HepG2 (cell line): Measurements from ENCODE around the gene RAPSN. TPM values are rescaled to one million over a fixed set of nuclear protein-coding genes. Genes with fewer than 3 reads are reported as not detected.

Experiments
- ATAC-seq: fragments of 200-7000 bp; cut with Tn5 transposase; 3 replicates; pipeline ENCODE4 v1.9.1; 2020; ENCODE audit warnings: mild to moderate bottlenecking, moderate library complexity
- BruUV-seq: library from RNA; stranded (reverse); fragments of 400-500 nt; replicated peaks from 2 replicates; lab custom pipeline; 2021; lab: Mats Ljungman, UMichigan
- CTCF ChIA-PET: fragments of 300-600 bp; formaldehyde crosslinking; extraction: SDS; loops from one replicate; lab custom pipeline; 2021; ENCODE audit warnings: low total read pairs, inconsistent platforms, low intra/inter-chr PET ratio; lab: Yijun Ruan, JAX
- POLR2A ChIA-PET: fragments of 350-600 bp; sonication (Branson Sonifier 250); formaldehyde crosslinking; loops from one replicate; lab custom pipeline; 2020; ENCODE audit warnings: antibody characterized with exemption, inconsistent platforms; lab: Yijun Ruan, JAX
- DNase-seq: peaks from one replicate; pipeline ENCODE4 v3.0.0-alpha.2; 2015; ENCODE audit warnings: low spot score
- FAIRE-seq: peaks from 3 replicates; lab custom pipeline; 2011; peaks lifted over from hg19 to GRCh38; lab: Jason Lieb, UNC
- H2AFZ ChIP-seq: one replicate; pipeline ENCODE4 v1.6.1; 2011; ENCODE audit warnings: low read length, inconsistent platforms
- H3K27ac ChIP-seq: fragments of 300-600 bp; 3 replicates; pipeline ENCODE4 v1.8.0; 2011; ENCODE audit warnings: mixed run types, mild to moderate bottlenecking, mixed read lengths, low read length, inconsistent platforms; ENCODE audit not compliant: insufficient read depth; ENCODE audit errors: extremely low read length
- H3K27me3 ChIP-seq, 2 experiments: fragments of 200-600 bp in 1 of 2; 2 replicates in 1 of 2; 3 replicates in 1 of 2; pipeline versions ENCODE4 v1.6.0 to v1.8.0; 2011; ENCODE audit warnings: low read length in 2 of 2, mild to moderate bottlenecking in 2 of 2, moderate library complexity in 2 of 2, inconsistent platforms in 1 of 2; ENCODE audit not compliant: insufficient read depth in 2 of 2, control insufficient read depth in 1 of 2
- H3K36me3 ChIP-seq, 2 experiments: fragments of 200-600 bp in 1 of 2; replicated peaks in 1 of 2; 2 replicates in 1 of 2; 3 replicates in 1 of 2; pipeline versions ENCODE4 v1.5.1 to v1.8.0; 2011; ENCODE audit warnings: low read length in 2 of 2, inconsistent platforms in 1 of 2; ENCODE audit not compliant: insufficient read depth in 2 of 2, control insufficient read depth in 1 of 2
- H3K4me1 ChIP-seq: 2 replicates; pipeline ENCODE4 v1.5.1; 2012; ENCODE audit warnings: low read length, inconsistent platforms; ENCODE audit not compliant: insufficient read depth
- H3K4me2 ChIP-seq: 2 replicates; pipeline ENCODE4 v1.6.0; 2011; ENCODE audit warnings: low read depth, low read length, inconsistent platforms
- H3K4me3 ChIP-seq, 3 experiments: fragments of 200-600 bp in 1 of 3; sonication (generic), shearing (Covaris generic) in 1 of 3; replicated peaks in 1 of 3; 2 replicates each; pipeline ENCODE4 v1.5.1; 2011 to 2016; ENCODE audit warnings: low read length in 3 of 3, inconsistent platforms in 2 of 3, low read depth in 2 of 3, mild to moderate bottlenecking in 2 of 3, control low read depth in 1 of 3, mixed read lengths in 1 of 3; ENCODE audit not compliant: insufficient read depth in 1 of 3
- H3K79me2 ChIP-seq: one replicate; pipeline ENCODE4 v1.6.1; 2011; ENCODE audit warnings: low read length, inconsistent platforms; ENCODE audit not compliant: insufficient read depth
- H3K9ac ChIP-seq: 2 replicates; pipeline ENCODE4 v1.6.0; 2011; ENCODE audit warnings: mild to moderate bottlenecking, low read depth, low read length, inconsistent platforms; ENCODE audit not compliant: insufficient read depth
- H3K9me3 ChIP-seq: 2 replicates; pipeline ENCODE4 v1.5.1; 2012; ENCODE audit warnings: mild to moderate bottlenecking, low read length
- H4K20me1 ChIP-seq: 2 replicates; pipeline ENCODE4 v1.6.0; 2011; ENCODE audit warnings: inconsistent platforms, mild to moderate bottlenecking, low read length, moderate library complexity; ENCODE audit not compliant: insufficient read depth
- NCOA2 ChIP-seq: sonication (generic); formaldehyde crosslinking; IDR thresholded peaks from 2 replicates; pipeline ENCODE4 v1.8.0; 2022; ENCODE audit warnings: inconsistent platforms
- SAP130 ChIP-seq: IDR thresholded peaks from 2 replicates; pipeline ENCODE4 v1.6.1; 2016; ENCODE audit warnings: low read depth
- SMAD9 ChIP-seq: sonication (generic); formaldehyde crosslinking; IDR thresholded peaks from 2 replicates; pipeline ENCODE4 v1.5.1; 2020; ENCODE audit warnings: mild to moderate bottlenecking, missing genetic modification reagents
- ZNF564 ChIP-seq: sonication (generic); formaldehyde crosslinking; IDR thresholded peaks from 2 replicates; pipeline ENCODE4 v1.8.1; 2023; ENCODE audit warnings: mild to moderate bottlenecking, missing genetic modification reagents
- WGBS: methylation state at CpG from one replicate; pipeline ENCODE4 v1.1.6; 2017; ENCODE audit warnings: low lambda C conversion rate; 5-methylcytosine and 5-hydroxymethylcytosine counted together
- in situ Hi-C: cut with HindIII; loops from 2 replicates; pipeline ENCODE4 v1.10.0; 2017; ENCODE audit warnings: low pct_unique_long_range_greater_than_20kb; ENCODE audit not compliant: extremely low pct_ligation_motif_present
- intact Hi-C: fragments of 100-400 bp; cut with micrococcal nuclease; formaldehyde crosslinking; loops from one replicate; pipeline ENCODE4 v1.10.0; 2022; ENCODE audit not compliant: unreplicated experiment
- polyA plus RNA-seq, 8 experiments: library from polyadenylated mRNA; depleted of rRNA in 3 of 8; stranded (reverse) in 7 of 8; unstranded in 1 of 8; fragments of >200 nt; fragmentation: Illumina TruSeq in 4 of 8; extraction: Trizol in 4 of 8; gene quantifications; 2 replicates each; pipeline versions ENCODE4 v1.2.1 to v1.2.3, GENCODE V29; 2011 to 2016; ENCODE audit warnings: low read depth in 4 of 8, missing spikeins in 1 of 8, mixed read lengths in 1 of 8; ENCODE audit not compliant: insufficient read depth in 1 of 8
- total RNA-seq, 5 experiments: library from RNA; depleted of rRNA; stranded (reverse); fragments of >200 nt; fragmentation: Illumina TruSeq; extraction: Trizol; gene quantifications; 2 replicates each; pipeline ENCODE4 v1.2.3, GENCODE V29; 2016; ENCODE audit warnings: low read depth in 1 of 5
- TF ChIP-seq, protein P1 (sequence below): sonication (generic); formaldehyde crosslinking; IDR thresholded peaks from 2 replicates; pipeline ENCODE4 v1.5.1; 2020; ENCODE audit warnings: missing genetic modification reagents, mild to moderate bottlenecking, borderline replicate concordance
- TF ChIP-seq, protein P2 (sequence below): IDR thresholded peaks from 2 replicates; pipeline ENCODE4 v1.6.1; 2016; ENCODE audit warnings: low read depth

Gene RAPSN
- total and polyA plus RNA-seq, 2 of the 13 experiments (the other 11 are each of a cell fraction or from before 2014, with no cell fraction given), result 0.15 to 1.2 TPM

DNA sequence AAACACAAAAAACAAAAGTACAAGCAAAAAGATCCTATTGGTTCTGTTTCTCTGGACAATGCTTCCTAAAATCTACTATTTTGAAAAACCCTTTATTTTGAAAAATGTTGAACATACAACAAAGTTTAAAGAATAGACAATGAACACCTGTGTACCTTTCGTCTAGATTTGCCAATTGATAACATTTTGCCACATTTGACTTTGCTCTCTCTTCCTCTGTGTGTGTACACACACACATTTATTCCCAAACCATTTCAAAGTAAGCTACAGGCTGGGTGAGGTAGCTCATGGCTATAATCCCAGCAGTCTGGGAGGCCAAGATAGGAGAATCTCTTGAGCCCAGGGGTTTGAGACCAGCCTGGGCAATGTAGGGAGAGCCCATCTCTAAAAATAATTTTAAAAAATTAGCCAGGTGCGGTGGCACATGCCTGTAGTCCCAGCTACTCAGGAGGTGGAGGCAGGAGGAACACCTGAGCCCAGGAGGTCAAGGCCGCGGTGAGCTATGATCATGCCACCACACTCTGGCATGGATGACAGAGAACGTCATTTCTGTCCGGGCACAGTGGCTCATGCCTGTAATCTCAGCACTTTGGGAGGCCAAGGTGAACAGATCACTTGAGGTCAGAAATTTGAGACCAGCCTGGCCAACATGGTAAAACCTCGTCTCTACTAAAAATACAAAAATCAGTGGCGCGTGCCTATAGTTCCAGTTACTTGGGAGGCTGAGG, 17.4 kb downstream of the RAPSN start (continued):
- TF ChIP-seq, protein P1, sequence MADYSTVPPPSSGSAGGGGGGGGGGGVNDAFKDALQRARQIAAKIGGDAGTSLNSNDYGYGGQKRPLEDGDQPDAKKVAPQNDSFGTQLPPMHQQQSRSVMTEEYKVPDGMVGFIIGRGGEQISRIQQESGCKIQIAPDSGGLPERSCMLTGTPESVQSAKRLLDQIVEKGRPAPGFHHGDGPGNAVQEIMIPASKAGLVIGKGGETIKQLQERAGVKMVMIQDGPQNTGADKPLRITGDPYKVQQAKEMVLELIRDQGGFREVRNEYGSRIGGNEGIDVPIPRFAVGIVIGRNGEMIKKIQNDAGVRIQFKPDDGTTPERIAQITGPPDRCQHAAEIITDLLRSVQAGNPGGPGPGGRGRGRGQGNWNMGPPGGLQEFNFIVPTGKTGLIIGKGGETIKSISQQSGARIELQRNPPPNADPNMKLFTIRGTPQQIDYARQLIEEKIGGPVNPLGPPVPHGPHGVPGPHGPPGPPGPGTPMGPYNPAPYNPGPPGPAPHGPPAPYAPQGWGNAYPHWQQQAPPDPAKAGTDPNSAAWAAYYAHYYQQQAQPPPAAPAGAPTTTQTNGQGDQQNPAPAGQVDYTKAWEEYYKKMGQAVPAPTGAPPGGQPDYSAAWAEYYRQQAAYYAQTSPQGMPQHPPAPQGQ (CRISPR knock-in tag), result no peak
- TF ChIP-seq SMAD9 (CRISPR knock-in tag) (no peak), NCOA2 (CRISPR knock-in tag) (0 out of 2 replicates have a peak, but pooled peaks have one; percentile 8)
- TF ChIP-seq, protein P2, sequence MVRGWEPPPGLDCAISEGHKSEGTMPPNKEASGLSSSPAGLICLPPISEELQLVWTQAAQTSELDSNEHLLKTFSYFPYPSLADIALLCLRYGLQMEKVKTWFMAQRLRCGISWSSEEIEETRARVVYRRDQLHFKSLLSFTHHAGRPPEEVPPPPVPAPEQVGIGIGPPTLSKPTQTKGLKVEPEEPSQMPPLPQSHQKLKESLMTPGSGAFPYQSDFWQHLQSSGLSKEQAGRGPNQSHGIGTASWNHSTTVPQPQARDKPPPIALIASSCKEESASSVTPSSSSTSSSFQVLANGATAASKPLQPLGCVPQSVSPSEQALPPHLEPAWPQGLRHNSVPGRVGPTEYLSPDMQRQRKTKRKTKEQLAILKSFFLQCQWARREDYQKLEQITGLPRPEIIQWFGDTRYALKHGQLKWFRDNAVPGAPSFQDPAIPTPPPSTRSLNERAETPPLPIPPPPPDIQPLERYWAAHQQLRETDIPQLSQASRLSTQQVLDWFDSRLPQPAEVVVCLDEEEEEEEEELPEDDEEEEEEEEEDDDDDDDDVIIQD (CRISPR knock-in tag), result no peak

DNA sequence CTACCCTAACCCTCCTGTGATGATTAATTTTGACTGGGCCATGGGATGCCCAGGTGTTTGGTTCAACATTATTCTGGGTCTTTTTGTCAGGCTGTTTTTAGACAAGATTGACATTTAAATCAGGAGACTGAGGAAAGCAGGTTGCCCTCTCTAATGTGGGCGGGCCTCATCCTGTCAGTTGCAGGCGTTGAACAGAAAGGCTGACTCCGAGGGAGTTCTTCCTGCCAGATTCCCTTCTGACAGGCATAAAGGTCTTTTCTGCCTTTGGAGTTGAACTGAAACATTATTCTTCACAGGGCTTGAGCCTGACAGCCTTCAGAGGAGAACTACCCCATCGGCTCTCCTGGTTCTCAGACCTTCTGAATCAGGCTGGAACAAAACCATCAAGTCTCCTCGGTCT, 18.4 kb downstream of the RAPSN start:
- DNase-seq (no peak), FAIRE-seq (no peak), ATAC-seq (no peak)
- TF ChIP-seq ZNF564 (CRISPR knock-in tag) (no peak), SAP130 (peak; percentile 19; the same call in 1 of the 2 replicates)
- Histone ChIP-seq H3K27ac (peak overlapping the region; percentile 63), H3K4me2 (peak overlapping the region; percentile 69), H3K79me2 (peaks cover 6% of the 10 kb centered on the region), H3K9ac (peak overlapping the region; percentile 53), H4K20me1 (no peaks in the 10 kb centered on the region), H3K9me3 (no peaks in the 10 kb centered on the region), H3K4me3 (peak overlapping the region in 2 of 3 experiments; percentile 14 to 53; a peak in 3 of 6 replicates), H3K36me3 (no peaks in the 10 kb centered on the region), H2AFZ (peak overlapping the region; percentile 51), H3K27me3 (no peaks in the 10 kb centered on the region; a peak in 1 of 5 replicates), H3K4me1 (peaks cover 62% of the 10 kb centered on the region)
- intact Hi-C loops, result no loop called here
- in situ Hi-C loops, result no loop called here
- 16% methylated on average over 5 of the region's 5 CpGs for WGBS
- ChIA-PET POLR2A (interaction anchor here (5.1 kb wide), 1 partner anchor 8 kb away, joined by 68 read pairs; no protein-coding TSS in a partner anchor), CTCF (no interaction called here)
- BruUV-seq, result no TSS peak
